Keratinocyte (primary cell): ENCODE data around the gene GP9. TPM values are rescaled to one million over a fixed set of nuclear protein-coding genes. Genes with fewer than 3 reads are reported as not detected.

Source experiments
- DNase-seq: peaks from one replicate; pipeline ENCODE4 v3.0.0-alpha.2; 2011; ENCODE audit warnings: low read depth, missing footprints, low spot score
- FAIRE-seq: peaks from 2 replicates; lab custom pipeline; 2011; peaks lifted over from hg19 to GRCh38; lab: Jason Lieb, UNC
- H2AFZ ChIP-seq: 2 replicates; pipeline ENCODE4 v1.6.0; 2012; ENCODE audit warnings: low read length, control low read depth, inconsistent platforms; ENCODE audit not compliant: control insufficient read depth
- H3K27ac ChIP-seq: 2 replicates; pipeline ENCODE4 v1.5.1; 2011; ENCODE audit warnings: low read length; ENCODE audit not compliant: control insufficient read depth, insufficient read depth
- H3K27me3 ChIP-seq: 3 replicates; pipeline ENCODE4 v1.6.0; 2011; ENCODE audit warnings: low read length; ENCODE audit not compliant: control insufficient read depth, insufficient read depth; ENCODE audit errors: extremely low read depth
- H3K36me3 ChIP-seq, 2 experiments: 2 replicates in 1 of 2; 3 replicates in 1 of 2; pipeline ENCODE4 v1.5.1; 2011; ENCODE audit warnings: low read length in 2 of 2, mild to moderate bottlenecking in 1 of 2; ENCODE audit not compliant: control insufficient read depth in 2 of 2, insufficient read depth in 2 of 2; ENCODE audit errors: extremely low read depth in 1 of 2
- H3K4me1 ChIP-seq: 3 replicates; pipeline ENCODE4 v1.5.1; 2011; ENCODE audit warnings: low read length; ENCODE audit not compliant: control insufficient read depth, insufficient read depth; ENCODE audit errors: extremely low read depth
- H3K4me2 ChIP-seq: 3 replicates; pipeline ENCODE4 v1.6.0; 2011; ENCODE audit warnings: low read depth, low read length; ENCODE audit not compliant: control insufficient read depth, insufficient read depth; ENCODE audit errors: extremely low read depth
- H3K4me3 ChIP-seq, 3 experiments: fragments of 200-600 bp in 1 of 3; sonication (generic) in 1 of 3; 2 replicates in 2 of 3; 3 replicates in 1 of 3; pipeline ENCODE4 v1.5.1; 2011 to 2016; ENCODE audit warnings: low read length in 3 of 3, mild to moderate bottlenecking in 3 of 3, control low read depth in 2 of 3, inconsistent platforms in 1 of 3, low read depth in 1 of 3, mixed read lengths in 1 of 3, mixed run types in 1 of 3, moderate library complexity in 1 of 3; ENCODE audit not compliant: control insufficient read depth in 2 of 3, insufficient read depth in 2 of 3; ENCODE audit errors: extremely low read depth in 1 of 3
- H3K79me2 ChIP-seq: 2 replicates; pipeline ENCODE4 v1.6.0; 2012; ENCODE audit warnings: low read length; ENCODE audit not compliant: control insufficient read depth, insufficient read depth
- H3K9ac ChIP-seq: 3 replicates; pipeline ENCODE4 v1.6.0; 2011; ENCODE audit warnings: low read length; ENCODE audit not compliant: control insufficient read depth, insufficient read depth; ENCODE audit errors: extremely low read depth
- H3K9me1 ChIP-seq: 3 replicates; pipeline ENCODE4 v1.6.0; 2011; ENCODE audit warnings: low read length; ENCODE audit not compliant: control insufficient read depth, insufficient read depth; ENCODE audit errors: extremely low read depth
- H3K9me3 ChIP-seq: 2 replicates; pipeline ENCODE4 v1.5.1; 2012; ENCODE audit warnings: low read depth, low read length; ENCODE audit not compliant: control insufficient read depth
- H4K20me1 ChIP-seq: 3 replicates; pipeline ENCODE4 v1.6.0; 2011; ENCODE audit warnings: low read length; ENCODE audit not compliant: control insufficient read depth, insufficient read depth; ENCODE audit errors: extremely low read depth
- CTCF ChIP-seq, 3 experiments: IDR thresholded peaks in 1 of 3; conservative IDR thresholded peaks in 1 of 3; optimal IDR thresholded peaks in 1 of 3; 2 replicates in 2 of 3; 3 replicates in 1 of 3; pipeline versions ENCODE3 to v1.5.1; 2011; ENCODE audit warnings: low read length in 3 of 3, mild to moderate bottlenecking in 3 of 3, moderate library complexity in 2 of 3, control low read depth in 1 of 3, inconsistent platforms in 1 of 3; ENCODE audit not compliant: insufficient read depth in 2 of 3; ENCODE audit errors: extremely low read depth in 1 of 3
- EZH2 ChIP-seq: IDR thresholded peaks from one replicate; pipeline ENCODE4 v1.6.1; 2012; ENCODE audit warnings: inconsistent platforms, mild to moderate bottlenecking, low read length, moderate library complexity
- dilution Hi-C: fragments of 300-500 bp; cut with MboI; formaldehyde crosslinking; loops from one replicate; pipeline ENCODE4 v1.7.0; 2020; ENCODE audit warnings: low sequenced_read_pairs; ENCODE audit not compliant: extremely low pct_ligation_motif_present
- polyA plus RNA-seq, 5 experiments: library from polyadenylated mRNA; depleted of rRNA in 3 of 5; stranded (reverse) in 3 of 5; stranded (forward) in 1 of 5; unstranded in 1 of 5; fragments of >200 nt; gene quantifications; 1 replicate in 1 of 5; 2 replicates in 3 of 5; 3 replicates in 1 of 5; pipeline versions ENCODE4 v1.2.1 to v1.2.3, GENCODE V29; 2011 to 2012; ENCODE audit warnings: missing spikeins in 2 of 5, low read depth in 1 of 5, low replicate concordance in 1 of 5

Gene GP9
- polyA plus RNA-seq, 1 donor (not counting 4 experiments of a cell fraction or from before 2014, with no cell fraction given): not detected

- H3K4me1 ChIP-seq: no peaks in the 10 kb centered on the region
- H3K9ac ChIP-seq: no peak overlapping the region
- DNase-seq (no peak), FAIRE-seq (no peak)
- no peak overlapping the region for H3K4me3 ChIP-seq
- no peaks in the 10 kb centered on the region for H4K20me1 ChIP-seq
- TF ChIP-seq CTCF (optimal IDR thresholded peaks at IDR 0.05 in 1 of 3, IDR thresholded peaks at IDR 0.05 in 1 of 3, conservative IDR thresholded peaks at IDR 0.05 in 1 of 3; ENCODE audit: extremely low read depth in 1 of 3, insufficient read depth in 2 of 3, low read length in 3 of 3) (no peak), EZH2 (no peak)
- no peak overlapping the region for H2AFZ ChIP-seq
- H3K4me2 ChIP-seq: no peak overlapping the region
- no peaks in the 10 kb centered on the region for H3K36me3 ChIP-seq
- dilution Hi-C loops: no loop called here
- no peaks in the 10 kb centered on the region for H3K9me1 ChIP-seq
- H3K27me3 ChIP-seq: peaks cover 10% of the 10 kb centered on the region
- no peaks in the 10 kb centered on the region for H3K9me3 ChIP-seq
- no peak overlapping the region for H3K27ac ChIP-seq
- H3K79me2 ChIP-seq: no peaks in the 10 kb centered on the region
These were observed 4.0 kb upstream of the GP9 start for GRCh38 chr3:129056451-129057173.

- DNase-seq (no peak), FAIRE-seq (no peak)
- Histone ChIP-seq H3K9ac (no peak overlapping the region), H3K9me1 (no peaks in the 10 kb centered on the region), H3K79me2 (no peaks in the 10 kb centered on the region), H3K9me3 (no peaks in the 10 kb centered on the region), H3K27me3 (peaks cover 10% of the 10 kb centered on the region), H3K27ac (no peak overlapping the region), H4K20me1 (no peaks in the 10 kb centered on the region), H3K4me3 (no peak overlapping the region), H3K4me2 (no peak overlapping the region), H2AFZ (no peak overlapping the region), H3K4me1 (no peaks in the 10 kb centered on the region), H3K36me3 (no peaks in the 10 kb centered on the region)
- dilution Hi-C loops: no loop called here
- TF ChIP-seq CTCF (optimal IDR thresholded peaks at IDR 0.05 in 1 of 3, IDR thresholded peaks at IDR 0.05 in 1 of 3, conservative IDR thresholded peaks at IDR 0.05 in 1 of 3; ENCODE audit: extremely low read depth in 1 of 3, insufficient read depth in 2 of 3, low read length in 3 of 3): no peak
- TF ChIP-seq EZH2: no peak
These were observed 3.3 kb upstream of the GP9 start for GRCh38 chr3:129057249-129057648.
